Left kidney (tissue), 2 donors: ENCODE results near the gene MAP4K2. TPM values are rescaled to one million over a fixed set of nuclear protein-coding genes. Genes with fewer than 3 reads are reported as not detected.
A peak's percentile ranks its signal among the peaks of the same experiment; 100 is the strongest.

ENCODE experiments used
- DNase-seq: peaks from one replicate; pipeline ENCODE4 v3.0.0-alpha.2; 2013
- polyA plus RNA-seq: library from polyadenylated mRNA; unstranded; fragments of 120-200 nt; gene quantifications from one replicate; pipeline ENCODE4 v1.2.1, GENCODE V29; 2013; ENCODE audit not compliant: insufficient read length

The MAP4K2 gene
- polyA plus RNA-seq, 1 donor = 17.4 TPM

GRCh38 chr11:64793271-64794160, 9.5 kb downstream of the MAP4K2 start:
- DNase-seq = no peak

GRCh38 chr11:64792482-64792881, 10.5 kb downstream of the MAP4K2 start:
- DNase-seq = no peak

DNA sequence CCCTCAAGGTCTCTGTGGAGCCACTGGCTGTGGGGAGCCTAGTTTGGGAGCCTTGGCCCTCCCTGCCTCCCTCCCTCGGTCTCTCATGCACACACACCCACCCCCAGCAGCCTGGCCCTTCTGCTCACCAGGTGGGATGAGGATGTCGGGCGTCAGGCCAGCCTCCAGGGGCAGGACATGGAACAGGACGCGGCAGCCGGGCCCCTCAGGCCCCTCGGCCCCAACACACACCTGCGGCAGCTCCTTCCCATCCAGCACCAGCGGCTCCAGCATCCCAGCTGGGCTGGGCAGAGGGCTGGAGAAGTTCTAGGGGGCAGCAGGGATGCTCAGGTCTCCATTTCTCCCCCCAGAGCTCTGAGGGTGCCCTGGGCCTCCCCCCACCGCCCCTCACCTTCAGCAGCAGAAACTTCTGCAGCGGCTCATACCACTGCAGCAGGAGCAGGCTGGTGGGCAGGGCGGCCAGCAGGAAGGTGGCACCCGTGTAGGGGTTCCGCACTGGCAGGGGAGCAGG, 11.2 kb downstream of the MAP4K2 start:
- DNase-seq = no peak

DNA sequence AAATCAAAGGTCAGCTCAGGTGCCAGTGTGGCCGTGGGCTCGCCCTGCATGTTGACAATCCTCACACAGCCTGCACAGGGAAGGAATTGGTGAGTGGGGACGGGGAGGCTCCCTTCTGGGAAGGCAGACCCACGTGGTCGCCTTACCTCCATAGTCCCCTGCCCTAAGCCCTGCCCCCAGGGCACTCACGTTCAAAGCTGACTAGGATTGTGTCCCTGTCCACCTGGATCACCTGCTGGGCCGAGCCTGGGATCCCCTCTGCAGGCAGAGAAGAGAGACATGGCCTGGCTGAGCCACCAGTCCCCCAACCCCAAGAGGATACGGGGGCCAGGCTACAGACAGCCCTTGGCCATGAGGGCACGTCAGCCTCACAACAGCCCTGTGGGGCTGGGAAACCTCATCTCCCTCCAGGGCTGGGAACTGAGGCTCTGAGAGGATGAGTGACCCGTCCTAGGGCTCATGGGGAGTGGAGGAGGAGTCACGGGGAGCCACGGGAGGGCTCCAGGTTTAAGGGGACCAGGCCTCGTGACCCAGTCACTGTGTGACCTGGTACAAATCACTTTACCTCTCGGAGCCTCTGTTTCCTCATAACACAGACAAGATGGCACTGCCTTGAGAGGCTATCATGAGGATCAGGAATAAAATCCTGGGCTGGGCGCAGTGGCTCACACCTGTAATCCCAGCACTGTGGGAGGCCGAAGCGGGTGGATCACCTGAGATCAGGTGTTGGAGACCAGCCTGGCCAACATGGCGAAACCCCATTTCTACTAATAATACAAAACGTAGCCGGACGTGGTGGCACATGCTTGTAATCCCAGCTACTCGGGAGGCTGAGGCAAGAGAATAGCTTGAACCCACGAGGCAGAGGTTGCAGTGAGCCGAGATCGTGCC, 12.6 kb downstream of the MAP4K2 start:
- DNase-seq = no peak

- DNase-seq = no peak
Observed at GRCh38 chr11:64789331-64790204, 13.4 kb downstream of the MAP4K2 start.

DNA sequence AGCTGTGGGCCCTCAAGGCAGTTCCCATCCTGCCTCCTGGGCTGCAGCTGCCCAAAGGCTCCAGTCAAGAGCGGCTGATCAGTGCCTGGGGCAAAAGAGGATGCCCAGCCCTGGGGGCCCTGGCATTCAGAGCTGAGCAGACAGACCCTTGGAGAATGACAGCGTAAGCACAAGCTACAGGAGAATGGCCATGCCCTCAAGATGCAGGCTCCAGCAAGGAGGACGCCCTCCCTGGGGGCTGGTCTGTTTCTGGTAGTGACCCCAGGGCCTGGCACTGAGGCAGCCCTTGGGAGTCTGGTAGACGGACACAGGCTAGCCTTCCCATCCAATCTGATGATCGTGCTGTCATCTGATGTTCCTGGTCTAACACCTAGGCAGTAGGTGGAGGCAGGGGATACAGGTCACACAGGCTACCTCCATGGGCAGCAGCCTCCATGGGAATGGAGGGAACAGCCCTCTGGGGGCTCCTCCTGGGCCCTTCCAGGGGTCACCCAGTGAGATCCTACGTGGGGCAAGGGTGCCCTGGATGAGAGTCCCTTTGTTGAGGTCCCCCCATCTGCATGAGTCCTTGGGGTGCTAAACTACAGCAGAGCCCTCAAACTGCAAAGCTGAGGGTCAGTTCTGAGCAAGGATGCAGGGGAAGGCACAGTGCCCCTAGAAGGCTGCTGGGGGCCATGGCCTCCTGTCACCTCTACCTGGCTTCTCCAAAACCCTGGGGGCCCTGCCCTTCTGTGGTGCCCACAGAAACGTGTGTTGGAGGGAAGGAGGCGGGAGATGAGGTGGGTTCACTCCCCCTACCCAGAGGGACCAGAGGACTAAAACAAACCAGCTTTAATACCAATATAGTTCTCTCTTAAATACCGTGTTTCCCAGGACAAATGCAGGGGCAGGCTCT, 14.4 kb downstream of the MAP4K2 start:
- DNase-seq = no peak

- no peak for DNase-seq
Observed at GRCh38 chr11:64787526-64788320, 15.3 kb downstream of the MAP4K2 start.

DNA sequence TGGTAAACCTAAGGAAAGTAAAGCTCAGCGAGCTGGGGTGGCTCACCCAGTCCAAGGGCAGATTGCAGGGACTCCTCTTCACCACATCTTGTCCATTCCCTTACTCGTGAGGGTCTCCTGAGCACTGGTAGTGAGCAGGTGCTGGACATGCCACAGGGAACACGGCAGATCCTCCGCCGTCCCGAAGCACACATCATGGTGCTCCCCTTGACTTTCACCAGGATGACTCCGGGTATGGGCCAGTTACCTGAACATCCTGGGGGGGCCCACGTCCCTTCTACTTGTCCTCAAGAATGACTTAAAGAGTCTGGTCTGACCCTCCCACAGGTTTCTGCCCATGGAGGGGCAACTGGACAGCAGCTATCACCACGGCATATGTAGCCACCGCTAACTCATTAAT, 16.7 kb downstream of the MAP4K2 start:
- DNase-seq = no peak

GRCh38 chr11:64784813-64785581, 18.0 kb downstream of the MAP4K2 start:
- no peak for DNase-seq

- DNase-seq = peak; percentile 100
Observed at GRCh38 chr11:64778473-64779298, 24.3 kb downstream of the MAP4K2 start, which contains the start of gene SF1. Gene SF1 (minus strand): TSS chr11:64778542. CDS start chr11:64778392, 150 bp downstream.

- no peak for DNase-seq
Observed at GRCh38 chr11:64778223-64778472, 24.9 kb downstream of the MAP4K2 start.

GRCh38 chr11:64777449-64778222, 25.4 kb downstream of the MAP4K2 start:
- peak; percentile 86 for DNase-seq

DNA sequence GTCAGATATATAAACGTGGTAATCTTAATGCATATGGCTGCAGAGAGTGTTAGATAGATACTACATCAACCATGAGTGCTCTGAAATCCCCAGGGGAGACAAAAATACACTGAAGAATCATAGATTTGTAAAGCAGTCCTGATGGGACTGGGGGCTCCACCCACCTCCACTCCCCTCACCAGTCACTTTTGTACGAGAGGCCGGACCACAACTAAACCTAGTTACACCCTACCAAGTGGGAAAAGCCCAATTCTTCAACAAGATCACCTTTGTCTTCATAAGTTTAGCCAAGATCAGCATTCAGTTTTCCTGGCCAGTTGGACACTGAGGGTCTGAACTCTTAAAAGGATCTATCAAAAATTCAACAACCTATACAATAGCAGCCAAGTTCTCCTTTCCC, 26.1 kb downstream of the MAP4K2 start:
- no peak for DNase-seq

DNA sequence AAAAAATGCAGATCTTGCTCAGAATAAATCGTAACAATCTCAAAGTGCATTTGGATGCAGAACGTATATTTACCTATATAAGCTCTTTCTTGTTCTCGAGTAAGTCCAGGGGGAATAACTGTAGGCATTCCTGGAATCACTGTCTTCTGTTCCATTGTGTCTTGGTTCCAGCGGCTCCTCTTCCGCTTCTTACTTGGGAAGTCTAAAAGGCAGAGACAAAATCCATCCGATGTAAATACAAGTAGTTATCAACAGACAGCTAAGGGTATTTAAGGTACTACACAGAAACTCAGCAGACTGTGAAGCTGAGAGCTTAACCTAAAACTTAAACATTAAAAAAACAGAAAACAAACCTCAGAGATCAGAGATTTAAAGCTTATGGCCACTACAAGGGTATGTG, 26.6 kb downstream of the MAP4K2 start:
- DNase-seq = no peak

DNA sequence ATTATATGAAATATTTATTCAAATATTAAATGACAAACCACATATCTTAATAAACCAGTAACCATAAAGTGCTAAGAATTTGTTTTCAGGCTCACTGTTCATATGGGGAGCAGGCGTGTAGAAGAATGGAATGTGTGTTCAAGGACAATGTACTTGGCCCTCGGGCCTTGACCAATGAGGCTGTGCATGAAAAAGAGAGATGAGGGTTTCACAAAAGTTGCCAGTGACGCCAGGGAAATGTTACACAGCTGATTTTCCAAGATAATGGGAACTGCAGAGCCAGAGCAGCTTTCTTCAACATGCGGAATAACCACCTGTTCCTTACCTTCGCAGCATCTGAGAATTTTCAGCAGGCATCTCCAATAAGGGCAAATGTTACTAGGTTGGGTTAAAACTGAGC, 28.9 kb downstream of the MAP4K2 start:
- no peak for DNase-seq

DNA sequence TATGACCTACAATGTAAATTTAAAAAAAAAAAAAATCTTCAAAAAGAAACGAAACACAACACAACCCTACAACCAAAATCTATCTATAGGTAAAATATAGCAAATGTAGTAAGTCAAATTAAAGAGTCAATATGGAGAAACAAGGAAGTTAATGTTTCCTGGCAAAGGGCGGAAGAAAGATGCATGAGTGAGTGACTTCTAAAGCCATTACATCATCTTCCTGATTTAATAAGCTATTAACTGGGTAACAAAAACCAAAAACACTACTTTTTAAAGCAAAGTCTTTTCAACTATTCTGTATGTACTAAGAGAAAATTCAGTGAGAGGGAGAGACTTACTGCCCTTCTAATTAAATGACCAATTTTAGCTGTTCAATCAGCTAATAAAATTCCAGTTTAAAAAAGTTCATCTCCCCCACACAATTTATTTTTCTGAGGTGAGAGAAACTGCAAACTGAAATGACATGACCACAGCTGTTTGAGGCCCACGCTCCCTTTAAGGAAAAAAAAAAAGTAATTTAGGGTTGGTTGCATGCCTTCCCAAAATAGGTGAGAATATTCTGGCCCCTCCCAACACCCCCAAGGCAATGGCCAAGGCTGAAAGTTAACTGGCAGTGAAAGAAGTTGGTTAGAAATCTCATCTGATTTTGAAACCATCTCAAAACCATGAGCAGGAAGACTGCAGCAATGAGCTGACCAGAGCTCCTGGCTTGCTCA, 30.6 kb downstream of the MAP4K2 start:
- DNase-seq = no peak

DNA sequence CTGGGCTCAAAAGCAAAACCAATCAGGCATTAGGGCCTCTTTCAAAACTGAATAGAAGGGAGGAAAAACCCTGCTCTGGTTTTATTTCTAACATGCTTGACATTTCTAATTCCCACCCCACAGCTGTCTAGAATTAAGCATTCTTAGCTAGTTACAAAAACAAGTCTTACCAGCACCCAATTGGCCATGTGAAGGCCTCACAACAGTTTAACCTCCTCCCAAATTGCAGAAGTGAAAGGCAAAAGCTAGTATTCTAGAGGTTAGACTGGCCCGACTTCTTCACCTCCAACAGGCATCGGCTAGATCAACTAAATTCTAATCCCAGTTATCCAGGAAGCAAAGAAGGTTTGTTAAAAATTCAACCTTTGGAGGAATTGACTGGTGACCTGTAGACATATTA, 31.2 kb downstream of the MAP4K2 start:
- DNase-seq = no peak
